HEK293 (cell line): ENCODE measurements around the gene IL33.

ENCODE experiments used
- CTCF ChIA-PET: fragments of 350-600 bp; formaldehyde crosslinking; extraction: SDS; loops from one replicate; lab custom pipeline; 2021; ENCODE audit warnings: antibody characterized with exemption; lab: Yijun Ruan, JAX
- POLR2A ChIA-PET: fragments of 300-600 bp; formaldehyde crosslinking; extraction: SDS; loops from one replicate; lab custom pipeline; 2020; ENCODE audit warnings: antibody characterized with exemption, inconsistent platforms; lab: Yijun Ruan, JAX
- H3K27ac ChIP-seq: fragments of 200-500 bp; sonication (Bioruptor generic); 2 replicates; pipeline ENCODE4 v1.5.1; 2014; ENCODE audit warnings: low read depth, low read length, control low read depth, inconsistent platforms; ENCODE audit errors: extremely low read depth
- H3K36me3 ChIP-seq, 2 experiments: fragments of 200-500 bp in 1 of 2; sonication (Bioruptor generic) in 1 of 2; 1 replicate in 1 of 2; 2 replicates in 1 of 2; pipeline ENCODE4 v1.5.1; 2014 to 2017; ENCODE audit warnings: inconsistent platforms in 2 of 2, low read length in 2 of 2; ENCODE audit not compliant: control insufficient read depth in 2 of 2, insufficient read depth in 1 of 2
- H3K4me1 ChIP-seq: fragments of 200-500 bp; sonication (Bioruptor generic); 2 replicates; pipeline ENCODE4 v1.5.1; 2014; ENCODE audit warnings: mild to moderate bottlenecking, low read length, inconsistent platforms; ENCODE audit not compliant: control insufficient read depth, insufficient read depth
- H3K4me3 ChIP-seq: 2 replicates; pipeline ENCODE4 v1.5.1; 2011; ENCODE audit warnings: low read depth, mild to moderate bottlenecking, control low read depth, low read length, moderate library complexity
- H3K9me3 ChIP-seq: fragments of 200-500 bp; sonication (Bioruptor generic); 2 replicates; pipeline ENCODE4 v1.5.1; 2014; ENCODE audit warnings: low read depth, low read length, inconsistent platforms; ENCODE audit not compliant: control insufficient read depth, insufficient read depth
- ZNF10 ChIP-seq: fragments of 450-650 bp; formaldehyde crosslinking; IDR thresholded peaks from 2 replicates; pipeline ENCODE4 v1.5.1; 2017; ENCODE audit warnings: missing biosample characterization, missing genetic modification characterization
- ZNF239 ChIP-seq: fragments of 450-650 bp; formaldehyde crosslinking; IDR thresholded peaks from 2 replicates; pipeline ENCODE4 v1.5.1; 2016; ENCODE audit warnings: missing biosample characterization, missing genetic modification characterization
- ZNF24 ChIP-seq: fragments of 450-650 bp; formaldehyde crosslinking; IDR thresholded peaks from 2 replicates; pipeline ENCODE4 v1.5.1; 2016; ENCODE audit warnings: missing biosample characterization, missing genetic modification characterization
- ZNF654 ChIP-seq: fragments of 450-650 bp; formaldehyde crosslinking; IDR thresholded peaks from 2 replicates; pipeline ENCODE4 v1.5.1; 2016; ENCODE audit warnings: low read depth, missing biosample characterization, missing genetic modification characterization
- TF ChIP-seq, protein P1 (sequence below): fragments of 450-650 bp; formaldehyde crosslinking; IDR thresholded peaks from 2 replicates; pipeline ENCODE4 v1.5.1; 2016; ENCODE audit warnings: missing biosample characterization, missing genetic modification characterization, low read depth
- TF ChIP-seq, protein P2 (sequence below): fragments of 450-650 bp; formaldehyde crosslinking; IDR thresholded peaks from 2 replicates; pipeline ENCODE4 v1.5.1; 2016; ENCODE audit warnings: missing biosample characterization, missing genetic modification characterization

The IL33 gene

GRCh38 chr9:6304232-6304631 lies 88.6 kb downstream of the IL33 start:
- POLR2A ChIA-PET: no interaction called here
- TF ChIP-seq ZNF10 (tag by site-specific recombination): peak; percentile 94
- no peak for TF ChIP-seq ZNF239 (tag by site-specific recombination)
- TF ChIP-seq, protein P1, sequence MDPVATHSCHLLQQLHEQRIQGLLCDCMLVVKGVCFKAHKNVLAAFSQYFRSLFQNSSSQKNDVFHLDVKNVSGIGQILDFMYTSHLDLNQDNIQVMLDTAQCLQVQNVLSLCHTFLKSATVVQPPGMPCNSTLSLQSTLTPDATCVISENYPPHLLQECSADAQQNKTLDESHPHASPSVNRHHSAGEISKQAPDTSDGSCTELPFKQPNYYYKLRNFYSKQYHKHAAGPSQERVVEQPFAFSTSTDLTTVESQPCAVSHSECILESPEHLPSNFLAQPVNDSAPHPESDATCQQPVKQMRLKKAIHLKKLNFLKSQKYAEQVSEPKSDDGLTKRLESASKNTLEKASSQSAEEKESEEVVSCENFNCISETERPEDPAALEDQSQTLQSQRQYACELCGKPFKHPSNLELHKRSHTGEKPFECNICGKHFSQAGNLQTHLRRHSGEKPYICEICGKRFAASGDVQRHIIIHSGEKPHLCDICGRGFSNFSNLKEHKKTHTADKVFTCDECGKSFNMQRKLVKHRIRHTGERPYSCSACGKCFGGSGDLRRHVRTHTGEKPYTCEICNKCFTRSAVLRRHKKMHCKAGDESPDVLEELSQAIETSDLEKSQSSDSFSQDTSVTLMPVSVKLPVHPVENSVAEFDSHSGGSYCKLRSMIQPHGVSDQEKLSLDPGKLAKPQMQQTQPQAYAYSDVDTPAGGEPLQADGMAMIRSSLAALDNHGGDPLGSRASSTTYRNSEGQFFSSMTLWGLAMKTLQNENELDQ (tag by site-specific recombination): no peak
- Histone ChIP-seq H3K4me1 (no peaks in the 10 kb centered on the region), H3K27ac (no peak overlapping the region), H3K4me3 (no peak overlapping the region), H3K36me3 (no peaks in the 10 kb centered on the region), H3K9me3 (no peaks in the 10 kb centered on the region)
- CTCF ChIA-PET: interaction anchor here (0.7 to 2.9 kb wide), 2 partner anchors 107 to 266 kb away, joined by 3 to 38 read pairs; no protein-coding TSS in a partner anchor

DNA sequence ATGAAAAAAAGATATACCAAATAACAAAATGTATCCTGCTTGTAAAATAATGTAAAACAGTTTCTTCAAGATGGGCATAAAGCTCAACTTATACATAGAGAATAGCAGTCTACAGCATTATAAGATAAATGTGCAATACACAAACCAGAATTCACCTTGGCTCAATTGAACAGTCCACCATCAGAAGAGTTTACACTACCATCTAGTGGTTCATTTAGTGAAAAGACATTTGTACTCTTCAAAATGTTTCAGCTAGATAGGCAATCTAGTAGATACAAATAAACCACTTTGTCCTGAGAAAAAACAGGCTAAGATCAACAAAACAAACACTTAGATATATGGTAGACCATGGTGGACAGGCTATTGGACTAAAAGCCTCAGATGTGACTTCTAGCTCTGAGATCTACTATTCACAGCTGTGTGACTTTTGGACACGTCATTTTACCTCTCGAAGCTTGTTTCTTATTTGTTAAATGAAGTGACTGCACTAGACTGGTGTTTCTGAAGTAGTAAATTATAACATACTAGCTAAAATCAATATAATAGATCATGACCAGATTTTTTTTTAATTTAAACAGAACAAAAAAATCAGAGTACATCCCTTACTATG lies 90.5 kb downstream of the IL33 start:
- POLR2A ChIA-PET: interaction anchor here (1.2 kb wide), 1 partner anchor 252 kb away, joined by 3 read pairs; no protein-coding TSS in a partner anchor
- H3K9me3 ChIP-seq: no peaks in the 10 kb centered on the region
- no peaks in the 10 kb centered on the region for H3K4me1 ChIP-seq
- CTCF ChIA-PET: interaction anchor here (0.6 to 4.7 kb wide), 70 partner anchors 9 to 856 kb away, joined by 3 to 67 read pairs (median 4); partner anchors contain the start of genes CD274 and IL33
- no peaks in the 10 kb centered on the region for H3K36me3 ChIP-seq
- H3K27ac ChIP-seq: no peak overlapping the region
- TF ChIP-seq ZNF654 (tag by site-specific recombination): peak; percentile 72
- TF ChIP-seq, protein P2, sequence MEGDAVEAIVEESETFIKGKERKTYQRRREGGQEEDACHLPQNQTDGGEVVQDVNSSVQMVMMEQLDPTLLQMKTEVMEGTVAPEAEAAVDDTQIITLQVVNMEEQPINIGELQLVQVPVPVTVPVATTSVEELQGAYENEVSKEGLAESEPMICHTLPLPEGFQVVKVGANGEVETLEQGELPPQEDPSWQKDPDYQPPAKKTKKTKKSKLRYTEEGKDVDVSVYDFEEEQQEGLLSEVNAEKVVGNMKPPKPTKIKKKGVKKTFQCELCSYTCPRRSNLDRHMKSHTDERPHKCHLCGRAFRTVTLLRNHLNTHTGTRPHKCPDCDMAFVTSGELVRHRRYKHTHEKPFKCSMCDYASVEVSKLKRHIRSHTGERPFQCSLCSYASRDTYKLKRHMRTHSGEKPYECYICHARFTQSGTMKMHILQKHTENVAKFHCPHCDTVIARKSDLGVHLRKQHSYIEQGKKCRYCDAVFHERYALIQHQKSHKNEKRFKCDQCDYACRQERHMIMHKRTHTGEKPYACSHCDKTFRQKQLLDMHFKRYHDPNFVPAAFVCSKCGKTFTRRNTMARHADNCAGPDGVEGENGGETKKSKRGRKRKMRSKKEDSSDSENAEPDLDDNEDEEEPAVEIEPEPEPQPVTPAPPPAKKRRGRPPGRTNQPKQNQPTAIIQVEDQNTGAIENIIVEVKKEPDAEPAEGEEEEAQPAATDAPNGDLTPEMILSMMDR (tag by site-specific recombination): 0 out of 2 replicates have a peak, but pooled peaks have one; percentile 24
- no peak for TF ChIP-seq ZNF24 (tag by site-specific recombination)
- no peak overlapping the region for H3K4me3 ChIP-seq
